HG03060 (cell line): ENCODE results near the gene DENND2C.

Source experiments
- ATAC-seq: cut with Tn5 transposase; IDR thresholded peaks from one replicate; pipeline ENCODE4 v1.9.1; 2021; ENCODE audit warnings: low read depth, moderate number of reproducible peaks; ENCODE audit not compliant: unreplicated experiment

Gene DENND2C

DNA sequence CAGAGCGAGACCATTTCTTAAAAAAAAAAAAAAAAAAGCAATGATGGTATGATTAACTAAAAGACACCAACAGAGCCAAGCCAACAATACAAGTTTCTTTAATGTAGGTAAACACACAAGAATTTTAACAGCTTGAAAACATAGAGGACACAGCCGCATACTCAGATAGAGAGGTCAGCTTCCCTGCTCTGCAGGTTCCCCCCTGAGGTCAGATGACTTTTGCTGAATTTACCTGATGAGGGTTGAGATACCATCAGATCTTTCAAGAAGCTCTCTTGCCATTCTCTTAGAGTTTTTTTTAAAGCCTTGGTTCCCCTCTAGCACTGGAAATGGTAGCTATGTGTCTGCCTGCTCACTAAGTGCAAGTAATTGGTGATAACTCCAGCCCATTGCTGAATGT lies 119.5 kb downstream of the DENND2C start:
- ATAC-seq, result no peak

DNA sequence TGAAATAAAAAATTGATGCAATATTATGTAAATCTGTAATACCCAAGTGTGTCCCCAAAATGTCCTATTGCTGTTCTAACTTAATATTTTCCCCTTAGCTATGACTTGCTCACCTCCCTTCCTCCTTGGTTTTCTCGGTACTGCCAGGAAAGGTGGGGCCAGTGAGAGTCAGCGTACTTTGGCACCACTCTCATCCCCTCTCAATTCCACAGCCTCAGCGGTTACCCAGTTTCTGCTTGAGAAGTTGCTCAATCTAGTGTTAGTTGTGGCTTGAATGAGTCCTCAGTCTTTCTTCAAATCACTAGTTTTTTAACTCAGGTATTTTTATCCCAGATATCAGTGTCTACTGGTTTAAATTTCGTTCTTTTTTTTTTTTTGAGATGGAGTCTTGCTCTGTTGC lies 120.7 kb downstream of the DENND2C start:
- no peak for ATAC-seq

DNA sequence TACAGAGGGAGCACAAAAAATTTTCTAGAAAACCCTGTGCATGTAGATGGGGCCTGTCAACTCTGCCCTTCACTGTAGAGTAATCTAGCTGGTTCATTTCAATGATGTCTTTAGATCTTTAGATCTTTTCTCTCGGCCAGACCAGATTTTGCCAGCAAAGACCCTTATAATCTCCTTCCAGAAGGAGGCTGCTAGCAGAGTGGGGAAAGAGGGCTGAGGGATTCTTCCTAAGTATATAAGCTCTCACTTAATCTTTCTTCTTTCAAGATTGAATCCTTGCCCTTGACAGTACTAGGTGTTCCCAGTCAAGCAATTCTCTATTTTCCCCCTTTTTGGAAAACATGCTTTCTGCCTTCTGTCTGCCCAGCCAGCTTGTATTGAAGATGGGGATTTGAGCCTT lies 122.8 kb downstream of the DENND2C start:
- no peak for ATAC-seq

DNA sequence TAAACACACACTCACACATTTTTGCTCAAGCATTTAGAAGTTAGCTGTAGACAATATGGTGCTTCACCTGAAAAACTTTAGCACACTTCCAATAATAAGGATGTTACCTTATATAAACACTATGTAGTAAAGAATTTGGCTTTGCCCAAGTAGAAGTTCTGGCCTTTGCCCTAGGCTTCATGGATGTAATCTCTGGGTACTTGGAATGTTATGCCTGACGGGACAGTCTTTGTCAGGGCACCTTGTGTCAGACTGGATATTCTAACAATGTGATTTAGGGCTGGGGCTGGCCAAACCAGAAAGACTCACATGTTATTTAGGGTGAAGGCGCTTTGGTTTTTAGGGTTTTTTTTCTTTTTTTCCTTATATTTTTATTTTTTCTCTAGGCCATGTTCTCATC lies 124.1 kb downstream of the DENND2C start:
- ATAC-seq, result no peak

DNA sequence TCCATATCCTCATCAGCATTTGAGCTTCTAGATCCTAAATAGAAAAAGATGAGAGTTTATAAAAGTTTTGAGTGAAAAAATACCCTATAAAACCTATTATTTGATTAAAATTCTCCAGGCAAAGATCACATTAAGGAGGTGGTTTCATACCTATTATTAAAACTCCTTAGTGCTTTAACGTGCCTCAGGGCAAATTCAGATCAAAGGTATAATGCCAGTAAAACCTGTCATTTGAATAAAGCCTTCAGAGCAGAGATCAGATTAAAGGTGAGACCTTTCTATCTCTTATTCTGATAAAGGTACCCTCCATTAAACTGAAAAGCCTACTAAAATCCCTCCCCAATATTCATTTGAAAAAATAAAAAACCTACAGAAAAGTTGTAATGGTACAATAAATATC lies 124.5 kb downstream of the DENND2C start:
- ATAC-seq, result no peak

DNA sequence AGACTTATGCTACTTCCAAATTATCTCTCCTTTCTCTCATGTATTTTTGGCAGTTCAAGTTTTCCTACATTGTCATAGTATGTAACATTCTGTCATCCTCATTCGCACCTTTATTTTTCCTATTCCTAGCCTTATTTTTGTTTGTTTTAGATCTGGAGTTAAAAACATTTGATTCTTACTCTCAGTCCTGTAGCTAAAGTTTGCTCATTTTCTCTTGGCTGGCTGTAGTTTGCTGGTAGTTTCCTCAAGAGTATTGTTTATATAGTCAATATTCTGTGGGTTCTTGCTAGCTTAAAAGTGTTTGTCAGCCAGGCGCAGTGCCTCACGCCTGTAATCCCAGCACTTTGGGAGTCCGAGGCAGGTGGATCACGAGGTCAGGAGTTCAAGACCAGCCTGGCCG lies 129.0 kb downstream of the DENND2C start:
- no peak for ATAC-seq

DNA sequence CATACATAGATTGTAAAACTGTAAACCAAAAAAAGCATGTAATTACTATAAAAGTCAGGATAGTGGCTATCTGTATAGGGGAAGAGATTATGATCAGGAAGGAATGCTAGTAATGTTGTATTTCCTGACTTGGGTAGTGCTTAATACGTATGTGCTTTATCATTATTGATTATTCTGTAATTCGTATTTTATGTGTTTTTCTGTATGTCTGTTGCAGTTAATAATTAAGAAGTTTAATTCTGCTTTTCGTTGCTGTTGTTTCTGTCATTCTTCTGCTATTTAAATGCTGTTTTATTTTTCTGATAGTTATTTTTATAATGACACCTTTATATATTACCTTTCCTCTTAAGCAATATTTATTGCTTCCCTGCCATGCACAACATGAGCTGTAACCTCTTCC lies 129.6 kb downstream of the DENND2C start:
- no peak for ATAC-seq

DNA sequence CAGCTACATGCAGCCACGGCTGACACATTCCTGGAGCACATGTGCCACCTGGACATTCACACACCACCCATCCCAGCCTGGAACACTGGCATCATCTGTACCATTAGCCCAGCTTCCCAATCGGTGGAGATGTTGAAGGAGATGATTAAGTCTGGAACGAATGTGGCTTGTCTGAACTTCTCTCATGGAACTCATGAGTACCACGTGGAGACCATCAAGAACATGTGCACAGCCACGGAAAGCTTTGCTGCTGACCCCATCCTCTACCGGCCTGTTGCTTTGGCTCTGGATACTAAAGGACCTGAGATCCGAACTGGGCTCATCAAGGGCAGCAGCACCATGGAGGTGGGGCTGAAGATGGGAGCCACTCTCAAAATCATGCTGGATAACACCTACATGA lies 133.8 kb downstream of the DENND2C start:
- no peak for ATAC-seq

DNA sequence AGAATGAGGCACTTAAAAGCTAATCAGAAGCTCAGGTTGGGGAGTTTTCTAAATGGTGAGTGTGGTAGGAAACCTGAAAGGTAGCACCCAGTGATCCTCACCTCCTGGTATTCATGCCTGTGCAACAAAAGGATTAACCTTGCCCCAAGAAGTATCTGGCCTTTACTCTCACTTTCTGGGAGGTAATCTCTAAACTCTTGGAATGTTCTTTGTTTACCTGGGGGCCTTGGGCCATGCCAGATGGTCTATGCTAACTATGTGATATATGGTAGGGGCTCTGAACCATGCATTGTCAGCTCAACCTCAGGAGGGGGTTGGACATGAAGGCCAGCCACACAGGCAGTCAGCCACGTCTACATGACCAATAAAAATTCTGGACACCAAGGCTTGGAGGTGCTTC lies 134.4 kb downstream of the DENND2C start:
- no peak for ATAC-seq
